Panc1 (cell line): ENCODE results near the gene RIF1. TPM values are rescaled to one million over a fixed set of nuclear protein-coding genes. Genes with fewer than 3 reads are reported as not detected.

Experiments used
- ATAC-seq: fragments of 200-7000 bp; cut with Tn5 transposase; 2 replicates; pipeline ENCODE4 v1.9.1; 2020; ENCODE audit warnings: mild to moderate bottlenecking, moderate library complexity
- BruUV-seq: library from RNA; stranded (reverse); fragments of 400-500 nt; replicated peaks from 2 replicates; lab custom pipeline; 2021; lab: Mats Ljungman, UMichigan
- CTCF ChIA-PET: fragments of 300-600 bp; sonication (Branson Sonifier 250); formaldehyde crosslinking; loops from one replicate; lab custom pipeline; 2022; ENCODE audit warnings: antibody characterized with exemption; lab: Charles Lee
- POLR2A ChIA-PET: fragments of 300-600 bp; sonication (Branson Sonifier 250); formaldehyde crosslinking; loops from one replicate; lab custom pipeline; 2022; ENCODE audit warnings: antibody characterized with exemption; lab: Charles Lee
- DNase-seq: peaks from one replicate; pipeline ENCODE4 v3.0.0-alpha.2; 2010; ENCODE audit warnings: low read depth, low spot score
- H3K27ac ChIP-seq: 2 replicates; pipeline ENCODE4 v1.5.1; 2011; ENCODE audit warnings: mild to moderate bottlenecking, low read length, inconsistent platforms
- H3K27me3 ChIP-seq: fragments of 200-500 bp; sonication (Bioruptor generic); 2 replicates; pipeline ENCODE4 v1.6.0; 2014; ENCODE audit warnings: low read length, inconsistent platforms; ENCODE audit not compliant: control insufficient read depth, insufficient read depth
- H3K36me3 ChIP-seq: fragments of 200-500 bp; sonication (Bioruptor generic); 2 replicates; pipeline ENCODE4 v1.5.1; 2014; ENCODE audit warnings: inconsistent platforms, mild to moderate bottlenecking, low read length, moderate library complexity; ENCODE audit not compliant: control insufficient read depth, insufficient read depth
- H3K4me1 ChIP-seq: 2 replicates; pipeline ENCODE4 v1.5.1; 2011; ENCODE audit warnings: inconsistent platforms, mild to moderate bottlenecking, low read length, moderate library complexity; ENCODE audit not compliant: control insufficient read depth, insufficient read depth
- H3K4me3 ChIP-seq, 2 experiments: 2 replicates each; pipeline ENCODE4 v1.5.1; 2011 to 2012; ENCODE audit warnings: low read depth in 2 of 2, low read length in 2 of 2, mild to moderate bottlenecking in 2 of 2, inconsistent platforms in 1 of 2, moderate library complexity in 1 of 2
- H3K9me3 ChIP-seq: fragments of 200-500 bp; sonication (Bioruptor generic); 2 replicates; pipeline ENCODE4 v1.5.1; 2014; ENCODE audit warnings: low read depth, mild to moderate bottlenecking, inconsistent platforms, low read length, moderate library complexity; ENCODE audit not compliant: control insufficient read depth, insufficient read depth
- CTCF ChIP-seq: fragments of 450-650 bp; IDR thresholded peaks from 2 replicates; pipeline ENCODE4 v1.5.1; 2017; ENCODE audit warnings: mild to moderate bottlenecking
- POLR2AphosphoS5 ChIP-seq: IDR thresholded peaks from 2 replicates; pipeline ENCODE4 v1.6.1; 2012; ENCODE audit warnings: mild to moderate bottlenecking, low read depth, low read length, moderate library complexity
- SIN3A ChIP-seq: IDR thresholded peaks from 2 replicates; pipeline ENCODE4 v1.6.1; 2012; ENCODE audit warnings: low read depth, mild to moderate bottlenecking, low read length, moderate library complexity, borderline replicate concordance; ENCODE audit not compliant: insufficient read depth
- TCF7L2 ChIP-seq: IDR thresholded peaks from 2 replicates; pipeline ENCODE4 v1.6.1; 2011; ENCODE audit warnings: mild to moderate bottlenecking, low read depth, low read length, inconsistent platforms
- in situ Hi-C: cut with HindIII; loops from 2 replicates; pipeline ENCODE4 v1.10.0; 2016; ENCODE audit warnings: low sequenced_read_pairs, low pct_unique_long_range_greater_than_20kb
- intact Hi-C: fragments of 100-400 bp; cut with micrococcal nuclease; formaldehyde crosslinking; loops from one replicate; pipeline ENCODE4 v1.10.0; 2022; ENCODE audit not compliant: unreplicated experiment
- total RNA-seq: library from RNA; stranded (reverse); gene quantifications from one replicate; pipeline ENCODE4 v1.2.1, GENCODE V29; 2021; ENCODE audit not compliant: unreplicated experiment
- TF ChIP-seq, protein P1 (sequence below), 2 experiments: IDR thresholded peaks; 2 replicates each; pipeline ENCODE4 v1.6.1; 2011 to 2012; ENCODE audit warnings: low read depth in 2 of 2, control low read depth in 1 of 2, low read length in 1 of 2, mild to moderate bottlenecking in 1 of 2, moderate library complexity in 1 of 2; ENCODE audit not compliant: insufficient read depth in 1 of 2

The RIF1 gene
- total RNA-seq, 1 experiment from 2014 or later = 57.7 TPM

DNA sequence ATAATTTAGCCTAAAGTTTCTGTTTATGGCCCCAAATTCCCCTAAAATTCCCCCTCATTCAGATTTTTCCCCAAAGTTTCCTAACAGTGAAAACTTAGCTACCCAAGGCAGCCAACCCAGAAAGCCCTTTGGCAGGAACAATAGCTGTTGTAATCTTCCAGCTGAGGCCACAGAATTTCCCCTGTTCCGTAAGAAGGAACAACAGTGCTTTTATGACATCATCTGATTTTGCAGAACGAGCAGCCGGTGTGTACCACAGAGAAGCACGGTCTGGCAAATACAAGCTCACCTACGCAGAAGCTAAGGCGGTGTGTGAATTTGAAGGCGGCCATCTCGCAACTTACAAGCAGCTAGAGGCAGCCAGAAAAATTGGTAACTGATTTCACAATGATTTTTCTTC lies 46.0 kb upstream of the RIF1 start:
- TF ChIP-seq, protein P1, sequence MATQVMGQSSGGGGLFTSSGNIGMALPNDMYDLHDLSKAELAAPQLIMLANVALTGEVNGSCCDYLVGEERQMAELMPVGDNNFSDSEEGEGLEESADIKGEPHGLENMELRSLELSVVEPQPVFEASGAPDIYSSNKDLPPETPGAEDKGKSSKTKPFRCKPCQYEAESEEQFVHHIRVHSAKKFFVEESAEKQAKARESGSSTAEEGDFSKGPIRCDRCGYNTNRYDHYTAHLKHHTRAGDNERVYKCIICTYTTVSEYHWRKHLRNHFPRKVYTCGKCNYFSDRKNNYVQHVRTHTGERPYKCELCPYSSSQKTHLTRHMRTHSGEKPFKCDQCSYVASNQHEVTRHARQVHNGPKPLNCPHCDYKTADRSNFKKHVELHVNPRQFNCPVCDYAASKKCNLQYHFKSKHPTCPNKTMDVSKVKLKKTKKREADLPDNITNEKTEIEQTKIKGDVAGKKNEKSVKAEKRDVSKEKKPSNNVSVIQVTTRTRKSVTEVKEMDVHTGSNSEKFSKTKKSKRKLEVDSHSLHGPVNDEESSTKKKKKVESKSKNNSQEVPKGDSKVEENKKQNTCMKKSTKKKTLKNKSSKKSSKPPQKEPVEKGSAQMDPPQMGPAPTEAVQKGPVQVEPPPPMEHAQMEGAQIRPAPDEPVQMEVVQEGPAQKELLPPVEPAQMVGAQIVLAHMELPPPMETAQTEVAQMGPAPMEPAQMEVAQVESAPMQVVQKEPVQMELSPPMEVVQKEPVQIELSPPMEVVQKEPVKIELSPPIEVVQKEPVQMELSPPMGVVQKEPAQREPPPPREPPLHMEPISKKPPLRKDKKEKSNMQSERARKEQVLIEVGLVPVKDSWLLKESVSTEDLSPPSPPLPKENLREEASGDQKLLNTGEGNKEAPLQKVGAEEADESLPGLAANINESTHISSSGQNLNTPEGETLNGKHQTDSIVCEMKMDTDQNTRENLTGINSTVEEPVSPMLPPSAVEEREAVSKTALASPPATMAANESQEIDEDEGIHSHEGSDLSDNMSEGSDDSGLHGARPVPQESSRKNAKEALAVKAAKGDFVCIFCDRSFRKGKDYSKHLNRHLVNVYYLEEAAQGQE (IDR thresholded peaks at IDR 0.05; ENCODE audit: insufficient read depth in 1 of 2, low read depth in 2 of 2, low read length in 1 of 2) = no peak
- TF ChIP-seq POLR2AphosphoS5 (no peak), CTCF (no peak), SIN3A (no peak), TCF7L2 (no peak)
- CTCF ChIA-PET = no interaction called here
- H3K4me3 ChIP-seq = no peak overlapping the region
- POLR2A ChIA-PET = no interaction called here
- no TSS peak for BruUV-seq
- H3K27ac ChIP-seq = no peak overlapping the region
- DNase-seq (no peak), ATAC-seq (no peak)
- intact Hi-C loops = no loop called here
- H3K27me3 ChIP-seq = no peaks in the 10 kb centered on the region
- no peaks in the 10 kb centered on the region for H3K9me3 ChIP-seq
- H3K36me3 ChIP-seq = no peaks in the 10 kb centered on the region
- H3K4me1 ChIP-seq = no peaks in the 10 kb centered on the region
- in situ Hi-C loops = no loop called here

DNA sequence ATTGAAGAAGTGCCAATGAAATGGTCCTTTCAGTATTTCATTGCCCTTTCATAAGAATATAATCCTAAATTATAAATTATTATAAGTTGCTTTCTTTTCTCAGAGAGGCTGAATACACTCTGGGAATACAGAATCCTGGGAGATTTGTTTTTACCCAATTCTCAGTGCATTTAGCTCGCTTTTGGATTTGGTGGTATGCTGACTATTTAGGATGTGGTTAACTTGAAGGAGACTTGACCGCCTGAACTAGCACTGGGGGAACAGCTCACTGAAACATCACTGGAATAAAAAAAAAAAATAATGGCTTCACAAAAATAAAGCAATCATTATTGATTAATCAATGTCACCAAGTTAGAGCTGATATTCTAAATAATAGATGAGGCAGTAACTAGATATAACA lies 42.1 kb upstream of the RIF1 start:
- ATAC-seq = no peak
- POLR2A ChIA-PET = interaction anchor here (0.6 kb wide), 1 partner anchor 47 kb away, joined by 3 read pairs; no protein-coding TSS in a partner anchor
- CTCF ChIA-PET = no interaction called here

More for the DNA sequence above, 42.1 kb upstream of the RIF1 start:
- H3K4me3 ChIP-seq = no peak overlapping the region
- no peaks in the 10 kb centered on the region for H3K4me1 ChIP-seq
- no peaks in the 10 kb centered on the region for H3K9me3 ChIP-seq
- BruUV-seq = no TSS peak
- H3K27ac ChIP-seq = no peak overlapping the region
- TF ChIP-seq POLR2AphosphoS5 (no peak), CTCF (no peak), TCF7L2 (no peak), SIN3A (no peak)
- TF ChIP-seq, protein P1 (IDR thresholded peaks at IDR 0.05; ENCODE audit: insufficient read depth in 1 of 2, low read depth in 2 of 2, low read length in 1 of 2) = no peak
- no peaks in the 10 kb centered on the region for H3K27me3 ChIP-seq
- intact Hi-C loops = no loop called here
- H3K36me3 ChIP-seq = no peaks in the 10 kb centered on the region
- in situ Hi-C loops = no loop called here
- no peak for DNase-seq
